NCI-H82 treated with DMSO at 0.1 percent for 48 hours (cell line): ENCODE data around the gene ZNF582.
"Not testable (repeated sequence)": the region's sequence is repeated elsewhere in the genome, so short reads cannot be mapped to it uniquely, and the experiment has no call there.

Experiments
- DNase-seq: peaks from one replicate; lab custom pipeline; 2025; ENCODE audit not compliant: unreplicated experiment; lab: John Stamatoyannopoulos, UW

ZNF582 gene

GRCh38 chr19:56355517-56355916 lies 37.8 kb downstream of the ZNF582 start:
- DNase-seq = no peak

- no peak for DNase-seq
Observed at GRCh38 chr19:56351208-56351607, 42.1 kb downstream of the ZNF582 start.

GRCh38 chr19:56350416-56351045 lies 42.8 kb downstream of the ZNF582 start:
- DNase-seq = peak; percentile 8

DNA sequence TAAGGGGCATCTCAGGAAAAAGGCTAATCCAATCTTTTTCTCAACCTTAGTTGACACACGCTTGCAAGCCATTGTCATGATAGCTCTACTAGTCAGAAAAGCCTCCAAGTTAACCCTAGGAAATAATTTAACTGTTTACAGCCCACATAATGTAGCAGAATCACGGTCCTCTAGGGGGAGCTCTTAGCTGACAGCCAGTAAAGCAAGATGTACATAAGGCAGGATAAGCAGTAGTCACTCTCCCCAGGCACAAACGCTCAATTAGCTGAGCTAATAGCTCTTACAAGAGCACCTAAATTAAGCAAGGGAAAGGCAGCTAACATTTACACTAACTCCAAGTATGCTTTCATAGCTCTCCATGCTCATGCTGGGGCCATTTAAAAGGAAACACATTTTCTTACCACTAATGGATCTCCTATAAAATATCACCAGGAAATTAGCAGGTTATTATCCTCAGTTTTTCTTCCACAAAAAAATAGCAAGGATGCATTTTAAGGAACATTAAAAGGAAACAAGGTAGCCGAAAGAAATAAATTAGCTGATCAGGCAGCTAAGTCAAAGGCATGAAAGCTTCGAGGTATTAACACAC lies 45.0 kb downstream of the ZNF582 start:
- peak; percentile 7 for DNase-seq

- no peak for DNase-seq
Observed at GRCh38 chr19:56347163-56347778, 46.1 kb downstream of the ZNF582 start.

- DNase-seq = no peak
Observed at GRCh38 chr19:56341948-56342347, 51.4 kb downstream of the ZNF582 start.

DNA sequence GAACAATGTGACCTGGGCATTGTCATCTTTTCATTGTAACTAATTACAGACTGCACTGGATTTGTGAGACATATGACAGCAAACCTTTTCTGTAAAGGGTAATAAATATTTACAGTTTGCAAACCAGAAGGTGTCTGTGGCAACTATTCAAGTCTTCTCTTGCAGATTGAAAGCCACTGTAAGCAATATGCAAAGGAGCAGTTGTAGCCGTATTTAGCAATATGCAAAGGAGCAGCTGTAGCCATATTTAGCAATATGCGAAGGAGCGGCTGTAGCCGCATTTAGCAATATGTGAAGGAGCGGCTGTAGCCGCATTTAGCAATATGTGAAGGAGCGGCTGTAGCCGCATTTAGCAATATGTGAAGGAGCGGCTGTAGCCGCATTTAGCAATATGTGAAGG lies 54.3 kb downstream of the ZNF582 start:
- DNase-seq = not testable (repeated sequence)

- DNase-seq = not testable (repeated sequence)
Observed at GRCh38 chr19:56337077-56337476, 56.3 kb downstream of the ZNF582 start.

DNA sequence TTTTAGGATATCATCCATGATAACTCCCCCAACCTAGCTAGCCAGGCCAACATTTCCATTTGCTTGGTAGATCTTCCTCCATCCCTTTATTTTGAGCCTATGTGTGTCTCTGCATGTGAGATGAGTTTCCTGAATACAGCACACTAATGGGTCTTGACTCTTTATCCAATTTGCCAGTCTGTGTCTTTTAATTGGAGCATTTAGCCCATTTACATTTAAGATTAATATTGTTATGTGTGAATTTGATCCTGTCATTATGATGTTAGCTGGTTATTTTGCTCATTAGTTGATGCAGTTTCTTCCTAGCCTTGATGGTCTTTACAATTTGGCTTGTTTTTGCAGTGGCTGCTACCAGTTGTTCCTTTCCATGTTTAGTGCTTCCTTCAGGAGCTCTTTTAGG lies 58.0 kb downstream of the ZNF582 start:
- DNase-seq = not testable (repeated sequence)

GRCh38 chr19:56333506-56333905 lies 59.8 kb downstream of the ZNF582 start:
- peak; percentile 10 for DNase-seq
